ENCODE data around the gene SCFD2. TPM values are rescaled to one million over a fixed set of nuclear protein-coding genes. Genes with fewer than 3 reads are reported as not detected.

SCFD2 gene
- total RNA-seq, 2 donors from 2014 or later = 20.3 to 27.4 TPM

- ATAC-seq (ENCODE audit: insufficient number of reproducible peaks, low FRiP score, low read depth) = no peak
- Histone ChIP-seq H3K36me3 (no peaks in the 10 kb centered on the region), H3K4me1 (ENCODE audit: control insufficient read depth in 1 of 2, low read depth in 2 of 2) (no peaks in the 10 kb centered on the region), H3K27ac (no peak overlapping the region), H3K27me3 (replicated peaks; ENCODE audit: insufficient read depth) (no peaks in the 10 kb centered on the region), H3K9me3 (no peaks in the 10 kb centered on the region), H3K4me3 (no peak overlapping the region)
- no peak for DNase-seq (ENCODE audit: low spot score)
- no peak for TF ChIP-seq CTCF (IDR thresholded peaks at IDR 0.05)
Observed at GRCh38 chr4:52894443-52894842, 471.4 kb downstream of the SCFD2 start.

DNA sequence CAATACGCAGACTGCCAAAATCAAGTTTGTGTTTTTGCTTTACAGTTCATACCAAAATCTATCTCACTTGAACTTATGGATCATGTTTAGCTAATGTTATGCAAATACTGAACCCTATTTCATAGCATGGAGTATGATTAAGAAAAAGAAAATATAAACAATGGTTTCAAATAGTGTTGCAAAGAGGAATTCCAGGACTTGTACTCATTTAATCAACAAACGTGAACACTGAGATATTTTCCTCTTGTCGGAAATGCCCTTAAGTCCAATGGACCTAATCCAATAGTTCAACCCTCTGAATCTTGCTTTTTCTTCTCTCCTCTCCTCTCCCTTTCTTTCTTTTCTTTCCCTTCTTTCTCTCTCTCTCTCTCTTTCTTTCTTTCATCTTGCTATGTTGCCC is 473.0 kb downstream of the SCFD2 start:
- no peak overlapping the region for H3K4me3 ChIP-seq
- no peak for DNase-seq (ENCODE audit: low spot score)
- TF ChIP-seq CTCF (IDR thresholded peaks at IDR 0.05) = no peak
- H3K27me3 ChIP-seq (replicated peaks; ENCODE audit: insufficient read depth) = no peaks in the 10 kb centered on the region
- no peaks in the 10 kb centered on the region for H3K36me3 ChIP-seq
- no peak overlapping the region for H3K27ac ChIP-seq
- no peak for ATAC-seq (ENCODE audit: insufficient number of reproducible peaks, low FRiP score, low read depth)
- no peaks in the 10 kb centered on the region for H3K4me1 ChIP-seq (ENCODE audit: control insufficient read depth in 1 of 2, low read depth in 2 of 2)
- no peaks in the 10 kb centered on the region for H3K9me3 ChIP-seq

DNA sequence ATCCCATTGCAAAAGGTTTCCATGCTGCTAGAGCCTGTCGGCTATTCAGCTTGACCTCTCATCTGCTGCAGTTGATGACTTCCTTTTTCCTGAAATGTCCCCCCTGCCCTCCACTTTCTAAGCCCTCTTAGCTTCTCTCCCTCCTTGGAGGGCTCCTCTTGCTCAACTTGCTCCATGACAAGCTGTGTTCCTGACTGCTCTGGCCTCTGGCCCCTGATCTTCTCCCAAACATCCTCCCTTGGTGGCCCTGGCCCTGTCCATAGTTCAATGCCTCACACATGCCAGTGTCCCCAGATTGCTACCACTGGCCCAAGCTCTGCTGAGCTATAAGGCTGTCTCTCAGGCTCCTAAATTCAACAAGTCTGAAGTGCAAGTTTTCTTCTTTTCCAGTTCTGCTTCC is 474.1 kb downstream of the SCFD2 start:
- no peaks in the 10 kb centered on the region for H3K9me3 ChIP-seq
- H3K36me3 ChIP-seq = no peaks in the 10 kb centered on the region
- no peak for TF ChIP-seq CTCF (IDR thresholded peaks at IDR 0.05)
- H3K27me3 ChIP-seq (replicated peaks; ENCODE audit: insufficient read depth) = no peaks in the 10 kb centered on the region
- no peak for DNase-seq (ENCODE audit: low spot score)
- no peak for ATAC-seq (ENCODE audit: insufficient number of reproducible peaks, low FRiP score, low read depth)
- no peak overlapping the region for H3K4me3 ChIP-seq
- H3K4me1 ChIP-seq (ENCODE audit: control insufficient read depth in 1 of 2, low read depth in 2 of 2) = no peaks in the 10 kb centered on the region
- no peak overlapping the region for H3K27ac ChIP-seq

DNA sequence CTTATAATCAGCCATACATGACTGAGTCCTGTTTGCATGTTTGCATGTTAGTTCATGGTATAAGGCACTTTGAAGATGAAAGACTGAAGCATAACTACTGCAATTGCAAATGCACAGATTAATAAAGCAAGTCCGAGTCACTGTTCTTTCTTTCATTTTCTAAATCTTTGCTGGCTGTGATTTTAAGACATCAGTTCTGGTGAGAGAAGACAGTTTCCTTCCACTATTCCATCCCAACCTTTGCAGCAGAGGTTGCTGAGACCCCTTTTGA is 475.4 kb downstream of the SCFD2 start:
- no peaks in the 10 kb centered on the region for H3K9me3 ChIP-seq
- ATAC-seq (ENCODE audit: insufficient number of reproducible peaks, low FRiP score, low read depth) = no peak

GRCh38 chr4:52889778-52890520 is 475.9 kb downstream of the SCFD2 start:
- Histone ChIP-seq H3K4me3 (no peak overlapping the region), H3K27me3 (replicated peaks; ENCODE audit: insufficient read depth) (no peaks in the 10 kb centered on the region), H3K27ac (no peak overlapping the region), H3K9me3 (no peaks in the 10 kb centered on the region), H3K36me3 (no peaks in the 10 kb centered on the region), H3K4me1 (ENCODE audit: control insufficient read depth in 1 of 2, low read depth in 2 of 2) (no peaks in the 10 kb centered on the region)
- ATAC-seq (ENCODE audit: insufficient number of reproducible peaks, low FRiP score, low read depth) = no peak
- TF ChIP-seq CTCF (IDR thresholded peaks at IDR 0.05) = no peak
- no peak for DNase-seq (ENCODE audit: low spot score)

More for the DNA sequence above, 475.4 kb downstream of the SCFD2 start:
- Histone ChIP-seq H3K27ac (no peak overlapping the region), H3K4me3 (no peak overlapping the region), H3K27me3 (replicated peaks; ENCODE audit: insufficient read depth) (no peaks in the 10 kb centered on the region), H3K36me3 (no peaks in the 10 kb centered on the region), H3K4me1 (ENCODE audit: control insufficient read depth in 1 of 2, low read depth in 2 of 2) (no peaks in the 10 kb centered on the region)
- DNase-seq (ENCODE audit: low spot score) = no peak
- no peak for TF ChIP-seq CTCF (IDR thresholded peaks at IDR 0.05)
